Stimulated activated memory B cell treated with anti-CD40 and anti-IgM and Interleukin-4, amounts not matched to agents 10 μg/mL and 1 μg/mL and 100 μg/mL, for 72 hours (primary cell): ENCODE data around the gene GAGE10.
"Not testable (repeated sequence)": the region's sequence is repeated elsewhere in the genome, so short reads cannot be mapped to it uniquely, and the experiment has no call there.

ENCODE experiments used
- ATAC-seq: fragments of 150-1000 bp; cut with Tn5 transposase; 2 replicates; pipeline ENCODE4 v1.10.0; 2021
- H3K27ac Mint-ChIP-seq: one replicate; pipeline ENCODE4 v1.8.0; 2022; ENCODE audit warnings: mild to moderate bottlenecking, mixed read lengths
- H3K27me3 Mint-ChIP-seq: one replicate; pipeline ENCODE4 v1.8.0; 2022; ENCODE audit warnings: mixed read lengths
- H3K36me3 Mint-ChIP-seq: one replicate; pipeline ENCODE4 v1.8.0; 2022; ENCODE audit warnings: mixed read lengths
- H3K4me1 Mint-ChIP-seq: one replicate; pipeline ENCODE4 v1.8.0; 2022; ENCODE audit warnings: mixed read lengths
- H3K4me3 Mint-ChIP-seq: one replicate; pipeline ENCODE4 v1.8.0; 2022; ENCODE audit warnings: mild to moderate bottlenecking, moderate library complexity, mixed read lengths
- H3K9me3 Mint-ChIP-seq: one replicate; pipeline ENCODE4 v1.8.0; 2022; ENCODE audit warnings: mixed read lengths

Gene GAGE10

GRCh38 chrX:49291615-49292337 lies 11.7 kb upstream of the GAGE10 start:
- peak; percentile 57 for ATAC-seq
- Mint-ChIP-seq H3K4me3 (no peak overlapping the region), H3K36me3 (no peaks in the 10 kb centered on the region), H3K27me3 (no peaks in the 10 kb centered on the region), H3K27ac (no peak overlapping the region), H3K9me3 (no peaks in the 10 kb centered on the region), H3K4me1 (peaks cover 10% of the 10 kb centered on the region)

- H3K27ac Mint-ChIP-seq = no peak overlapping the region
- H3K36me3 Mint-ChIP-seq = no peaks in the 10 kb centered on the region
- H3K27me3 Mint-ChIP-seq = no peaks in the 10 kb centered on the region
- ATAC-seq = no peak
- H3K4me1 Mint-ChIP-seq = peaks cover 10% of the 10 kb centered on the region
- no peak overlapping the region for H3K4me3 Mint-ChIP-seq
- no peaks in the 10 kb centered on the region for H3K9me3 Mint-ChIP-seq
Observed at GRCh38 chrX:49292400-49293362, 10.8 kb upstream of the GAGE10 start.

- ATAC-seq, H3K27ac Mint-ChIP-seq, H3K36me3 Mint-ChIP-seq, H3K9me3 Mint-ChIP-seq, H3K4me3 Mint-ChIP-seq, H3K4me1 Mint-ChIP-seq: not testable (repeated sequence)
- H3K27me3 Mint-ChIP-seq = peaks cover 10% of the 10 kb centered on the region
Observed at GRCh38 chrX:49299293-49299692, 4.2 kb upstream of the GAGE10 start.

GRCh38 chrX:49300703-49301102 lies 2.7 kb upstream of the GAGE10 start:
- Mint-ChIP-seq H3K36me3 (peaks cover 5% of the 10 kb centered on the region), H3K9me3 (no peaks in the 10 kb centered on the region), H3K4me3 (no peak overlapping the region), H3K4me1 (no peaks in the 10 kb centered on the region), H3K27me3 (peaks cover 10% of the 10 kb centered on the region), H3K27ac (no peak overlapping the region)
- ATAC-seq = no peak

- not testable (repeated sequence) for H3K4me3 Mint-ChIP-seq, ATAC-seq, H3K36me3 Mint-ChIP-seq, H3K9me3 Mint-ChIP-seq, H3K27ac Mint-ChIP-seq
- H3K4me1 Mint-ChIP-seq = peaks cover 23% of the 10 kb centered on the region
- H3K27me3 Mint-ChIP-seq = peaks cover 10% of the 10 kb centered on the region
Observed at GRCh38 chrX:49307775-49308174, 4.3 kb downstream of the GAGE10 start.

GRCh38 chrX:49308604-49309269 lies 5.3 kb downstream of the GAGE10 start:
- Mint-ChIP-seq H3K9me3 (peaks cover 4% of the 10 kb centered on the region), H3K36me3 (no peaks in the 10 kb centered on the region), H3K27me3 (peaks cover 4% of the 10 kb centered on the region), H3K27ac (peak overlapping the region; percentile 91), H3K4me1 (peaks cover 23% of the 10 kb centered on the region), H3K4me3 (peak overlapping the region; percentile 82)
- no peak for ATAC-seq

GRCh38 chrX:49309401-49309981 lies 6.0 kb downstream of the GAGE10 start:
- no peak for ATAC-seq
- Mint-ChIP-seq H3K4me3 (peak overlapping the region; percentile 82), H3K4me1 (peaks cover 23% of the 10 kb centered on the region), H3K27ac (peak overlapping the region; percentile 91), H3K27me3 (no peaks in the 10 kb centered on the region), H3K9me3 (peaks cover 4% of the 10 kb centered on the region), H3K36me3 (no peaks in the 10 kb centered on the region)

GRCh38 chrX:49310371-49310770 lies 6.9 kb downstream of the GAGE10 start:
- Mint-ChIP-seq H3K27ac (peak overlapping the region; percentile 91), H3K4me3 (no peak overlapping the region), H3K36me3 (no peaks in the 10 kb centered on the region), H3K4me1 (peaks cover 23% of the 10 kb centered on the region), H3K9me3 (peaks cover 4% of the 10 kb centered on the region), H3K27me3 (no peaks in the 10 kb centered on the region)
- no peak for ATAC-seq

- Mint-ChIP-seq H3K4me1 (peaks cover 23% of the 10 kb centered on the region), H3K27me3 (no peaks in the 10 kb centered on the region), H3K36me3 (no peaks in the 10 kb centered on the region), H3K9me3 (peaks cover 4% of the 10 kb centered on the region), H3K4me3 (no peak overlapping the region), H3K27ac (no peak overlapping the region)
- no peak for ATAC-seq
Observed at GRCh38 chrX:49312176-49312575, 8.7 kb downstream of the GAGE10 start.

GRCh38 chrX:49316085-49316484 lies 12.6 kb downstream of the GAGE10 start:
- no peak overlapping the region for H3K4me3 Mint-ChIP-seq
- no peaks in the 10 kb centered on the region for H3K4me1 Mint-ChIP-seq
- H3K27me3 Mint-ChIP-seq = no peaks in the 10 kb centered on the region
- H3K36me3 Mint-ChIP-seq = no peaks in the 10 kb centered on the region
- ATAC-seq = no peak
- no peak overlapping the region for H3K27ac Mint-ChIP-seq
- no peaks in the 10 kb centered on the region for H3K9me3 Mint-ChIP-seq

GRCh38 chrX:49321737-49322136 lies 18.3 kb downstream of the GAGE10 start, which contains the start of gene GAGE12J:
TSS of gene GAGE12J (plus strand) at chrX:49322037. CDS start at chrX:49323194, 1,157 bp downstream.
- not testable (repeated sequence) for H3K4me3 Mint-ChIP-seq, H3K27ac Mint-ChIP-seq, H3K9me3 Mint-ChIP-seq, H3K36me3 Mint-ChIP-seq, H3K4me1 Mint-ChIP-seq, ATAC-seq, H3K27me3 Mint-ChIP-seq

- not testable (repeated sequence) for H3K9me3 Mint-ChIP-seq, H3K36me3 Mint-ChIP-seq, H3K4me3 Mint-ChIP-seq, ATAC-seq, H3K4me1 Mint-ChIP-seq, H3K27me3 Mint-ChIP-seq, H3K27ac Mint-ChIP-seq
Observed at GRCh38 chrX:49322266-49322665, 18.8 kb downstream of the GAGE10 start.

- H3K4me3 Mint-ChIP-seq, ATAC-seq, H3K27ac Mint-ChIP-seq, H3K36me3 Mint-ChIP-seq, H3K4me1 Mint-ChIP-seq, H3K9me3 Mint-ChIP-seq, H3K27me3 Mint-ChIP-seq: not testable (repeated sequence)
Observed at GRCh38 chrX:49323735-49324134, 20.3 kb downstream of the GAGE10 start.

GRCh38 chrX:49330421-49330820 lies 27.0 kb downstream of the GAGE10 start:
- H3K4me3 Mint-ChIP-seq, H3K36me3 Mint-ChIP-seq, H3K9me3 Mint-ChIP-seq, H3K4me1 Mint-ChIP-seq, ATAC-seq, H3K27me3 Mint-ChIP-seq, H3K27ac Mint-ChIP-seq: not testable (repeated sequence)

GRCh38 chrX:49331282-49331681 lies 27.8 kb downstream of the GAGE10 start, which contains the start of gene GAGE13:
TSS of gene GAGE13 (plus strand) at chrX:49331582. CDS start at chrX:49332738, 1,156 bp downstream.
- H3K27me3 Mint-ChIP-seq, H3K4me1 Mint-ChIP-seq, ATAC-seq, H3K27ac Mint-ChIP-seq, H3K9me3 Mint-ChIP-seq, H3K36me3 Mint-ChIP-seq, H3K4me3 Mint-ChIP-seq: not testable (repeated sequence)
